GM12874 (cell line): ENCODE results near the gene PSMD4.

Experiments used
- TF ChIP-seq, protein P1 (sequence below): IDR thresholded peaks from 2 replicates; pipeline ENCODE4 v1.5.1; 2011; ENCODE audit warnings: low read depth, mild to moderate bottlenecking, control low read depth, low read length, moderate library complexity; ENCODE audit not compliant: insufficient read depth

PSMD4 gene

DNA sequence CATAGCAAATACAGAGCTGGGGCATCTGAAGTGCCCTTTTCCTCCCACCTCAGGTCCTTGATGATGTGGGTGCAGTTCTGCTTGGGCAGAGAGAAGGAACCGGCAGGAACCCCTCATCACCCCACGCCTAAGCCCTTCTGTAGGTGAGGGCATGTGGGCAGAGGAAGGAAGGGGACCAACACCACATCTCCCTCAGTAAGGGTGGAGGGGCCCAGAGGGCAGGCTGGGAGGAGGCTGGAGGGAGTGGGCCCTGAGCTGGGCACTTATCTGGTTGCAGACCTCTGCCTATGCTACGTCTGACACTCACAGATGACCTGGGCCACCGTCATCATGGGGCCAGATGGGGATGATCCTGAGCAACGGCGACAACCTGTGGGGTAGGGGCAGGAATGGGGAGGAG lies 38.6 kb downstream of the PSMD4 start:
- TF ChIP-seq, protein P1, sequence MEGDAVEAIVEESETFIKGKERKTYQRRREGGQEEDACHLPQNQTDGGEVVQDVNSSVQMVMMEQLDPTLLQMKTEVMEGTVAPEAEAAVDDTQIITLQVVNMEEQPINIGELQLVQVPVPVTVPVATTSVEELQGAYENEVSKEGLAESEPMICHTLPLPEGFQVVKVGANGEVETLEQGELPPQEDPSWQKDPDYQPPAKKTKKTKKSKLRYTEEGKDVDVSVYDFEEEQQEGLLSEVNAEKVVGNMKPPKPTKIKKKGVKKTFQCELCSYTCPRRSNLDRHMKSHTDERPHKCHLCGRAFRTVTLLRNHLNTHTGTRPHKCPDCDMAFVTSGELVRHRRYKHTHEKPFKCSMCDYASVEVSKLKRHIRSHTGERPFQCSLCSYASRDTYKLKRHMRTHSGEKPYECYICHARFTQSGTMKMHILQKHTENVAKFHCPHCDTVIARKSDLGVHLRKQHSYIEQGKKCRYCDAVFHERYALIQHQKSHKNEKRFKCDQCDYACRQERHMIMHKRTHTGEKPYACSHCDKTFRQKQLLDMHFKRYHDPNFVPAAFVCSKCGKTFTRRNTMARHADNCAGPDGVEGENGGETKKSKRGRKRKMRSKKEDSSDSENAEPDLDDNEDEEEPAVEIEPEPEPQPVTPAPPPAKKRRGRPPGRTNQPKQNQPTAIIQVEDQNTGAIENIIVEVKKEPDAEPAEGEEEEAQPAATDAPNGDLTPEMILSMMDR = no peak

DNA sequence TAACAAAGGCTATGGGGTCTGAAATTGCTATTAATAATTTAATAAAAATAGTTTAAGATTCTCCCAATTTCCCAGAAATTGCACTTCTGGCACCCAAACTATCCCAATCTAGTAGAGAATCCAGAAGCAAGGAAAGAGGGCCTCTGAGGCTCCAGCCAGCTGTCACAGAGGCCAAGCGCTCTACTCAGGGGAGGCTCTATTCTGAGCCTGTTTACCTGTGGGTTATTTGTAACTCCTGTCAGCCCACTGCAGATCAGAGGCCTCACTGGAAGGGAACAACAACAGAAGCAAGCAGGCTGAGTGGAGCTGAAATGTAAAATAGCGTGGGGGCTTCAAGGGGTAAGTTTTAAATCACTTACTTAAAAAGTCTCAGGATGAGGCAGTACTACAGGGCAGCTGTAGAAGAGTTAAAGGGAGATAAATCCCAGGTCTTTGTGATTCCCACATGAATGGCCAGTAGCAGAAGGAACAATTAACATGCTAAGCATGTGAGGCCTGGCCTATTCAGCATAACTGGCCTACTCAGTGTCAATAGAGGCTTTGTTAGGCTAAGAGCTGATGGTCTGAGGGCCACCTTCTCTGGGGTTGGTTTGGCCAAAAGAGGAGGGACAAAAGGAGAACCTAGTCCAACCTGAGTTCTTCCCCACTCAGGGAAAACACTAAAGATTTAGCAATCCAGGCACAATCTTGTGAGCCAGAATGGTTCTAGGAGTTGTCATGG lies 40.4 kb downstream of the PSMD4 start:
- TF ChIP-seq, protein P1 = no peak

DNA sequence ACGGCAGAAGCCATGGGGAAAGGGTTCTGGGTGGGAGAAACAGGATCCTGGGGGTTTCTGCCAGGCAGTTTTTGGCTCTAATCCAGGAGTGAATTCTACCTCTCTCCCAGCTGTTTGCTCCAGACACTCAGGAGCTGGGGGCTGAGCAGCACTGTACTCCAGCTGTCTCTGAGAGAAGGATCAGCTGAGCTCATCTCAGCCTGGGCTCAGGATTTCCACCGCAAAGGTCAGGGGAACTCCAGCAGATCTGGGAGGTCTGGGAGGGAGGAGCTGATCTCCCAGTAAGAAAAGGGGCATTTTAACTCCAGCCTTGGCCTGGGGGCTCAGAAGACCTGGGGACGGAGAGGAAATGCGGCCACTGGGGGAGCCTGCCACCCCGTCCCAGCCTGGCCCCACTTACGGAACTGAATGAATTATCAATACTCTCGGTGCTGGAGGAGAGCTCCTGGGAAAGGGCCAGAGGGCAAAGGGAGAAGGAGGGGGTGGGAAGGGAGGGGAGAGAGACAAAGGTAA lies 55.3 kb downstream of the PSMD4 start:
- TF ChIP-seq, protein P1 = no peak

DNA sequence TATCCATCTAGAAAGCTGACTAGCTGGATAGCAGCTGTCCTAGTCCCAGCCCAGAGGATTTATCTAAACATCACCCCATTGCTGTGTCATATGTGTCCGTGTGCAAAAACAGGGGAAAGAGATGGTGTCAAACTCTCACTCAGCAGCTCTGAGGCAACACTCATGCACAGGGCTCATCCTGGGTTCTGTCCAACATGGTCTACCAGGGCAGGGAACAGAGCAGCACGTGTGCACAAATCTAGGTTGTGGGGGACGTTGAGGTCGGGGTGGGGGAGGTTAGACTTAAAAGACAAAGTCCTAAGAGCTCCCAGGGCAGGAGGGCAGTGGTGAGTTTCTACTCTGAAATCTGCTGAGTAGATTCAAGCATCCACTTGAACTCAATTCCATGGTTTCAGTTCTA lies 56.5 kb downstream of the PSMD4 start:
- TF ChIP-seq, protein P1 = no peak

DNA sequence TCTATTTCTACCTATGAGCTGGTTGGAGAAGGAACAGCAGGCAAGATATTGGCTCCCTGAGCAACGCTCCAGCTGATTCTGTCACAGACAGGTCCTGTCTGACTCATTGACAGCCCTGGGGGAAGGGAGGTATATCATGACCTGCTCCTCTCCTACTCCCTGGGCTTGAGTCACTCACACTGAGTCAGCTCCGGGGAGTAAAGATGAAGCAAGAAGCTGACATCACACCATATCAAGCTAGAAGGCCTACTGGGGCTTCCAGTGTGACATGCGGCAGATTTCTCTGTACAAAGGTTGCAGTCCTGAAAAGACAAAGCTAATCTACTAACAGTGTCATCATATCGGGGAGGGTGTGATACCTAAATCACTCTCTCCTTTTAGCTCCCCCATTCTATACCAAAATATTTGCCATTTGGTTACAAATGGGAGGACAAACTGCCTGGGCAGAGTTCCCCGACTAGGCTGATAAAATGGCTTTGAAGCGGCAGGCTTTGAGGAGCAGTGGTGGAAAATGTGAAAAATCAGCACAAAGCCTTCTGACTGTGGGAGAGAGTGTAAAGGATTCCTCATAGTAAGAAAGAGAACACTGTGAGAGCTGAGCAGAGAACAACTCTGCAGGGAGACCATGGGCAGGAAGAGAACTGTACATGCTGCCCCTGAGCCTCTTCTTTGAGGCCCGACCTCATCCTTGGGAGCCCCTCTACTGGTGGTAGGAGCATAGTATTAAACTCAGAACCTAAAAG lies 57.2 kb downstream of the PSMD4 start:
- TF ChIP-seq, protein P1 = no peak

DNA sequence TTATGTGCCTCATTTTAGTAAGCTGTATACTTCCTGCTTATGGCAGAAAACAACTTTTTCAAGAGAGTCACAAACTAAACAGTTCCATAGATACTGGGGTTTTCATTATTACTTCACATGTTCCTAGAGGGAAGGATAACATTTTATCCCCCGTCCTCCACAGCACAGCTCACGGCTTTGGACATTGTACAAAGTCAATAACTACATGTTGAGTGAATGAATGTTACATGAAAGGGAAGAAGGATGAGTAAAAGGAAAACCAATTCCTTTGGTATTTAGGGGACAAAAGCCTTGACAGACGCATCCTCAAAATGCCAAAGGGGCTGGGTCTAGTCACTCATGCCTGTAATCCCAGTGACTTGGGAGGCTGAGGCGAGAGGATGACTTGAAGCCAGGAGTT lies 57.9 kb downstream of the PSMD4 start:
- TF ChIP-seq, protein P1 = no peak

DNA sequence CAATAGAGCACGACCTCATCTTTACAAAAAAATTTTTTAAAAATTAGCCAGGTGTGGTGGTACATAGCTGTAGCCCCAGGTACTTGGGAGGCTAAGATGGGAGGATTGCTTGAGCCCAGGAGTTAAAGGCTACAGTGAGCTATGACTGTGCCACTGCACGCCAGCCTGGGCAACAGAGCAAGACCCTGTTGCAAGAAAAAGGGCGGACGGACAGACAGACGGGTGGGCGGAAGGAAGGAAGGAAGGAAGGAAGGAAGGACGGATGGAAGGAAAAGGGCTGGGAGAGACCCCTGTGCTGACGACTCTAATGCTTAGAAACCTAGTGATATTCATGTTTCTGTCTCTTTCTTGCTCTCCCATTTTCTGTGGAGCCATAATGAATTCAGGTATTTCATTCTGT lies 58.3 kb downstream of the PSMD4 start:
- TF ChIP-seq, protein P1 = no peak
